T-helper 1 cell treated with Interleukin-12 subunit alpha and Interleukin-12 subunit beta and Interleukin-4 antibody, amounts not matched to agents 30 μg/mL and 1 μg/mL, for 36 hours (primary cell): ENCODE results near the gene FNDC11.

ENCODE experiments used
- H3K27ac Mint-ChIP-seq: one replicate; pipeline ENCODE4 v1.8.0; 2021; ENCODE audit warnings: mild to moderate bottlenecking, mixed read lengths
- H3K27me3 Mint-ChIP-seq: one replicate; pipeline ENCODE4 v1.8.0; 2021; ENCODE audit warnings: low read depth, mixed read lengths
- H3K36me3 Mint-ChIP-seq: one replicate; pipeline ENCODE4 v1.8.0; 2021; ENCODE audit warnings: low read depth, mixed read lengths
- H3K4me1 Mint-ChIP-seq: one replicate; pipeline ENCODE4 v1.8.0; 2021; ENCODE audit warnings: low read depth, mixed read lengths
- H3K4me3 Mint-ChIP-seq: one replicate; pipeline ENCODE4 v1.8.0; 2021; ENCODE audit warnings: mild to moderate bottlenecking, moderate library complexity, mixed read lengths
- H3K9me3 Mint-ChIP-seq: one replicate; pipeline ENCODE4 v1.8.0; 2021; ENCODE audit warnings: mixed read lengths

Gene FNDC11

DNA sequence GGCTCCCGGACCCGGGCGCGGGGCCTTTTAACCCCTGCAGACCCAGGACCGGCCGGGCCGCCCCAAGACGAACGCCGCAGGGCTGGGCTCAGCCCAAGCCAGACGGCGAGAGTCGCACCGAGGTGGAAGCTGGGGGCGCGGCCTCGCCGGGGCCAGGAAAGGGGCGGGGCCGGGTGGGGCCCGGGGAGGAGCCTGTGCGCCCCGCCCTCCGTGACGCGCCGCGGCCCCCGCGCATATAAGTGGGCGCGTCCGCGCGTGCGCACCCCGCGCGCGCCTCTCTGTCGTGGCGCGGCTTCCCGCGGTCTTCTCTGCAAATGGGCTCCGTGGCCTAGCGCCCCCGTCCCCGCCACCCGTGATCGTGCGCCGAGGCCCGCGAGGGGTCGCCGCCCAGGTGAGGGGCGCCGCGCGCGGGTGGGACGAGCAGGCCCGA, 33.4 kb upstream of the FNDC11 start, which contains the start of gene PPDPF:
Gene PPDPF, plus strand, starts transcription at position 262 of the 430 bp plus-strand sequence. CDS start 544 bp downstream, outside the sequence.
- peaks cover 9% of the 10 kb centered on the region for H3K4me1 Mint-ChIP-seq
- peaks cover 6% of the 10 kb centered on the region for H3K27me3 Mint-ChIP-seq
- peak within 1 kb of the TSS; percentile 79 for H3K4me3 Mint-ChIP-seq
- H3K36me3 Mint-ChIP-seq = peaks cover 14% of the 10 kb centered on the region
- H3K27ac Mint-ChIP-seq = peak within 1 kb of the TSS; percentile 62
- no peaks in the 10 kb centered on the region for H3K9me3 Mint-ChIP-seq

GRCh38 chr20:63520934-63521601, 32.9 kb upstream of the FNDC11 start:
- Mint-ChIP-seq H3K4me3 (peak overlapping the region; percentile 77), H3K27me3 (peaks cover under 1% of the 10 kb centered on the region), H3K9me3 (no peaks in the 10 kb centered on the region), H3K4me1 (peaks cover 9% of the 10 kb centered on the region), H3K27ac (peak overlapping the region; percentile 62), H3K36me3 (peaks cover 14% of the 10 kb centered on the region)

DNA sequence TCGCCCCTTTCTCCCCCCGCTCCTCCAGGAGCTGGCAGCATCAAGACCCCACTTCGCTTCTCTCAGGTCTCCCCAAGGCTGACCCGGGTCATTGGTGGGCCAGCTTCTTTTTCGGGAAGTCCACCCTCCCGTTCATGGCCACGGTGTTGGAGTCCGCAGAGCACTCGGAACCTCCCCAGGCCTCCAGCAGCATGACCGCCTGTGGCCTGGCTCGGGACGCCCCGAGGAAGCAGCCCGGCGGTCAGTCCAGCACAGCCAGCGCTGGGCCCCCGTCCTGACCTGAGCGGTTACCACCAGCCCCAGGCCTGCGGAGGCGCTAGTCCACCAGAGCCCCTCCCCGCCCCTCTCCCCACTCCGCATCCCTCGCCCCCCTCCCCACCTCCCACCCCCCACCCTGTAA, 32.4 kb upstream of the FNDC11 start:
- H3K27ac Mint-ChIP-seq = peak overlapping the region; percentile 62
- peaks cover 14% of the 10 kb centered on the region for H3K36me3 Mint-ChIP-seq
- H3K9me3 Mint-ChIP-seq = no peaks in the 10 kb centered on the region
- peaks cover 9% of the 10 kb centered on the region for H3K4me1 Mint-ChIP-seq
- peak overlapping the region; percentile 77 for H3K4me3 Mint-ChIP-seq
- no peaks in the 10 kb centered on the region for H3K27me3 Mint-ChIP-seq

GRCh38 chr20:63522091-63522868, 31.7 kb upstream of the FNDC11 start:
- H3K27me3 Mint-ChIP-seq = no peaks in the 10 kb centered on the region
- peak overlapping the region; percentile 60 for H3K4me3 Mint-ChIP-seq
- H3K9me3 Mint-ChIP-seq = no peaks in the 10 kb centered on the region
- H3K27ac Mint-ChIP-seq = peak overlapping the region; percentile 55
- H3K4me1 Mint-ChIP-seq = peaks cover 9% of the 10 kb centered on the region
- H3K36me3 Mint-ChIP-seq = peaks cover 14% of the 10 kb centered on the region

DNA sequence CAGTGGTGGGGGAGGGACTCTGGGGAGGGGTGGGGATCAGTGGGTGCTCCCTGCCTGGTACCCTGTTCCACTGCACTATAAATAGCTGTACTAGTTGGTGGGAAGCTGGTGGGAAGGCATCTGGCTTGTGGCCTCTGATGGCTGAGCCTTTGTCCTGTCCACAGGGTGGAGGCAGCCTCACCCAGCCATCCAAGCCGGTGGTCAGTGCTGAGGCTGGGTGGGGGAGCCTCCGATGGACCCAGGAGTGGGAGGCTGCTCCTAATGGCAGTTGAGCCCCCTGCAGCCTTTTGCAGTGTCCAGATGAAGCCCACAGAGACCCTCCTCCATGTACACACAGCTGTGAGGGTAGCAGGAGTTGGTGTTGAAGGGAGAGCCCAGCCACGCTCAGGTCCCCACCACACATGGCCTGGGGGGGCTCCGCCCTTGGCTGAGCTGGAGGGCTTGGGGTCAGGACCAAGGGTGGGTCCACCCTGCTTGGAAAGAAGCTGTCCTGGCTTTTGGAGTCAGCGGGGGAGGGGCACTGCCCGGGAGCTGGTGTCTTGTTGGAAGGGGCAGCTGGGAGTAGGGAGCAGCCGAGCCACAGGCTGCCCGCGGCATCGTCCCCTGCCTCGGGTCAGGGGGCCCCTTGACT, 30.9 kb upstream of the FNDC11 start:
- H3K9me3 Mint-ChIP-seq = no peaks in the 10 kb centered on the region
- peaks cover 14% of the 10 kb centered on the region for H3K36me3 Mint-ChIP-seq
- peaks cover 11% of the 10 kb centered on the region for H3K4me1 Mint-ChIP-seq
- H3K4me3 Mint-ChIP-seq = no peak overlapping the region
- H3K27ac Mint-ChIP-seq = no peak overlapping the region
- no peaks in the 10 kb centered on the region for H3K27me3 Mint-ChIP-seq

- peaks cover 11% of the 10 kb centered on the region for H3K4me1 Mint-ChIP-seq
- H3K27ac Mint-ChIP-seq = no peak overlapping the region
- no peaks in the 10 kb centered on the region for H3K9me3 Mint-ChIP-seq
- no peak overlapping the region for H3K4me3 Mint-ChIP-seq
- peaks cover 14% of the 10 kb centered on the region for H3K36me3 Mint-ChIP-seq
- H3K27me3 Mint-ChIP-seq = no peaks in the 10 kb centered on the region
Measured at GRCh38 chr20:63525185-63525584, 28.8 kb upstream of the FNDC11 start.

DNA sequence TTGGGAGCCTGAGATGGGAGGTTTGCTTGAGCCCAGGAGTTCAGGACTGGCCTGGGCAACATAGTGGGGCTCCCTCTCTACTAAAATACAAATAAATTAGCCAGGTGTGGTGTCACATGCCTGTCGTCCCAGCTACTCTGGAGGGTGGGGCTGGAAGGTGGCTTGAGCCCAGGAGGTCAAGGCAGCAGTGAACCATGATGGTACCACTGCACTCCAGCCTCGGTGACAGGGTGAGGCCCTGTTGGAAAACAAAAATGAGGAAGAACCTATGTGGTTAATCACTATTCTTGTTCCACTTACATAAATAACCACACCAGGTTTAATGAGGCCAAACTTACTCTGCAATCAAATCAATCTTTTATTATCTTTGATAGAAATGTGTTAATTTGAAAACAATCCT, 28.0 kb upstream of the FNDC11 start:
- H3K36me3 Mint-ChIP-seq = peaks cover 14% of the 10 kb centered on the region
- H3K4me1 Mint-ChIP-seq = peaks cover 11% of the 10 kb centered on the region
- H3K9me3 Mint-ChIP-seq = no peaks in the 10 kb centered on the region
- no peak overlapping the region for H3K27ac Mint-ChIP-seq
- no peaks in the 10 kb centered on the region for H3K27me3 Mint-ChIP-seq
- no peak overlapping the region for H3K4me3 Mint-ChIP-seq

DNA sequence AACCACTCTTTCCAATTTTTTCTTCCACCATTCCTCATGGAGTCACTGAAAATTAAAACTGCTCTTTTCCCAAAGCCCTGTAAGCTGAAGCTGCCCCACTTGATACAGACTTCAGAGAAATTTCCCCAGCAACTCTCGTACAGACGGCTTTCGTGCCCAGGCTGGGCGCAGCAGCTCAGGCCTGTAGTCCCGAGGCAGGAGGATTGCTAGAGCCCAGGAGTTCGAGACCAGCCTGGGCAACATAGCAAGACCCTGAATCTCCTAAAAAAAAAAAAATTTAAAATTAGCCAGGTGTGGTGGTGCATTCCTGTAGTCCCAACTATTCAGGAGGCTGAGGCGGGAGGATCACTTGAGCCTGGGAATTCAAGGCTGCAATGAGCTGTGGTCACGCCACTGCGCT, 26.8 kb upstream of the FNDC11 start:
- Mint-ChIP-seq H3K4me3 (no peak overlapping the region), H3K27ac (no peak overlapping the region)

DNA sequence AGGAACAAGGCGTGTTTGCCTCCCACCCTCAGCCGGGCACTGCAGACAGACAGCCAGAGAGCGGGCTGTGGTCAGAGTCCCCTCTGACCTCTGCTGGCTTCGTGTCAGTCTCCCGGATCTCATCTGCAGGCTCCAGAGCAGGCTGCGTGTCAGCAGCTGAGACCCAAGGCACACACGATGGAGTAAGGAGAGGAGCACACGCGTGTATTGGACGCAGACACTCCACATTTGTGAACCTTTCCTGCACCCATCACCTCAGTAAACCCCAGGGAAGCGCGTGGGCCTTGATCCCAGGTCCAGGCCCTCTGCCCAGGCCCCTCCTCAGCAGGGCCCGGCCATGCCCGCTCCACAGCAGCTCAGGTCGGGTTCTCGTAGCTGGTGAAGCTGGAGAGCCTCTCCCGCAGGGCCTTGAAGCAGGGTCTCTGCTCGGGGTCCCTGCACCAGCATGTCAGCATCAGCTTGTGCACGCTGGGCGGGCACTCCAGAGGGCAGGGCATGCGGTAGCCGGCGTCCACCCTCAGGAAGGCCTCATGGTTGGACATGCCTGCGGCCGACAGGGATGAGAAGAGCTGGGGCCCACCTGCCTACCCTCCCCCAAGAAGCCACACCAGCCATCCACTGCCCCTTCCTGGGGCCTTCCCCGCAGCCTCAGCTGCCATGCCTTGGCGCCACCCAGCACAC, 24.6 kb upstream of the FNDC11 start:
- Mint-ChIP-seq H3K4me1 (peaks cover 3% of the 10 kb centered on the region), H3K27ac (no peak overlapping the region), H3K36me3 (peaks cover 1% of the 10 kb centered on the region), H3K9me3 (no peaks in the 10 kb centered on the region), H3K4me3 (no peak overlapping the region), H3K27me3 (no peaks in the 10 kb centered on the region)

More for the DNA sequence above, 26.8 kb upstream of the FNDC11 start:
- Mint-ChIP-seq H3K9me3 (no peaks in the 10 kb centered on the region), H3K4me1 (peaks cover 8% of the 10 kb centered on the region), H3K36me3 (peaks cover 14% of the 10 kb centered on the region), H3K27me3 (no peaks in the 10 kb centered on the region)

- Mint-ChIP-seq H3K27ac (no peak overlapping the region), H3K9me3 (no peaks in the 10 kb centered on the region), H3K27me3 (no peaks in the 10 kb centered on the region), H3K36me3 (no peaks in the 10 kb centered on the region), H3K4me1 (peaks cover 3% of the 10 kb centered on the region), H3K4me3 (no peak overlapping the region)
Measured at GRCh38 chr20:63529861-63530787, 23.8 kb upstream of the FNDC11 start.

GRCh38 chr20:63530788-63531160, 23.2 kb upstream of the FNDC11 start:
- Mint-ChIP-seq H3K36me3 (no peaks in the 10 kb centered on the region), H3K4me3 (no peak overlapping the region), H3K27ac (no peak overlapping the region), H3K27me3 (no peaks in the 10 kb centered on the region), H3K4me1 (peaks cover 3% of the 10 kb centered on the region), H3K9me3 (no peaks in the 10 kb centered on the region)

GRCh38 chr20:63531686-63532448, 22.1 kb upstream of the FNDC11 start:
- Mint-ChIP-seq H3K4me1 (peaks cover 4% of the 10 kb centered on the region), H3K36me3 (no peaks in the 10 kb centered on the region), H3K9me3 (no peaks in the 10 kb centered on the region), H3K27me3 (no peaks in the 10 kb centered on the region), H3K27ac (peak overlapping the region; percentile 1), H3K4me3 (no peak overlapping the region)

DNA sequence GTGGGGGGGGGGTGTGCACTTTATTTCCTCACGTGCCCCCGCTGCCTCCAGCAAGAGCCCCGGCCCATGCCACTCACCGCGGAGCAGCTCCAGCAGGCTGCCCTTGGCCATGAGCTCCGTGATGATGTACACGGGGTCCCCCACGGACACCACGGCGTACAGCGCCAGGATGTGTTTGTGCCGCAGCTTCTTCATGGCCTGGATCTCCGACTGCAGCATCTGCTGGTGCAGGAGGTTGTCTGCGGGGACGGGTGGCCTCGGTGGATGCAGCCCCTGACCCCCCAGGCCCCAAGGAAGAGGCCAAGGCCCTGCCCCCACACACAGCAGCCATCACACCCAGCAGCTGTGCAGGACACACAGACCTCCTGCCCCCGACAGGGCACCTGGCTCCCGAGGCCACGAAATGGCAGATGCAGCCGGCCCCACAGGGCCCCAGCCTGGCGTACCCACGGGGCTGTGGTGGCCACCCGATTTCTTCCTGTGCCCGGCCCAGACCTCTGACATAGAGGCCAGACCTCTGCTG, 21.4 kb upstream of the FNDC11 start:
- Mint-ChIP-seq H3K4me1 (peaks cover 6% of the 10 kb centered on the region), H3K4me3 (no peak overlapping the region), H3K27me3 (no peaks in the 10 kb centered on the region), H3K27ac (no peak overlapping the region), H3K9me3 (no peaks in the 10 kb centered on the region), H3K36me3 (no peaks in the 10 kb centered on the region)
